GM19463 (cell line): ENCODE data around the gene NAA15.
"Not testable (repeated sequence)": the region's sequence is repeated elsewhere in the genome, so short reads cannot be mapped to it uniquely, and the experiment has no call there.

Source experiments
- ATAC-seq: cut with Tn5 transposase; IDR thresholded peaks from one replicate; pipeline ENCODE4 v1.9.1; 2021; ENCODE audit warnings: mild to moderate bottlenecking, moderate library complexity; ENCODE audit not compliant: unreplicated experiment

NAA15 gene

DNA sequence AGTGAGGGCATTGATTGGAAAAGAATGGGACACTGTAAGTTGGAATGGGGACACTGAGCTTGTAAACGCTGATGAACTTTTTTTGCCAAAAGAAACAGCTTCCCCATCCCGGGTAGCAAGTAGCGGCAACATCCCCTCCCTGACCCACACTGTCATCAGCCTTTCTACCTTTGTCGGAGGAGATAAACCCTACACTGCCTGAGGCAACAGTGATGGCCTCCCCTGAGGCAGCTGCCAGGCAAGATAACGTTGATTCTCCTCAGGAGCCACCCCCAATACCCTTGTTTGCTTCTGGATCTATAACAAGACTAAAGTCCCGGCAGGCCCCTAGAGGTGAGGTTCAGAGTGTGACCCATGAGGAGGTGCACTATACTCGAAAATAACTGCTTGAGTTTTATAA, 142.4 kb downstream of the NAA15 start:
- ATAC-seq = no peak

DNA sequence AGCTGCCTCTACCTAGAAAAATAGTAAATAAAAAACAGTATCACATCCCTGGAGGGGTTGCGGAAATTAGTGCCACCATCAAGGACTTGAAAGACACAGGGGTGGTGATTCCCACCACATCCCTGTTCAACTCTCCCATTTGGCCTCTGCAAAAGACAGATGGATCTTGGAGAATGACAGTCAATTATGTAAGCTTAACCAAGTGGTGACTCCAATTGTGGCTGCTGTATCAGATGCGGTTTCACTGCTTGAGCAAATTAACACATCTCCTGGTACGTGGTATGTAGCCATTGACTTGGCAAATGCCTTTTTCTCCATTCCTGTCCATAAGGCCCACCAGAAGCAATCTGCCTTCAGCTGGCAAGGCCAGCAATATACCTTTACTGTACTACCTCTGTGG, 143.6 kb downstream of the NAA15 start:
- not testable (repeated sequence) for ATAC-seq

DNA sequence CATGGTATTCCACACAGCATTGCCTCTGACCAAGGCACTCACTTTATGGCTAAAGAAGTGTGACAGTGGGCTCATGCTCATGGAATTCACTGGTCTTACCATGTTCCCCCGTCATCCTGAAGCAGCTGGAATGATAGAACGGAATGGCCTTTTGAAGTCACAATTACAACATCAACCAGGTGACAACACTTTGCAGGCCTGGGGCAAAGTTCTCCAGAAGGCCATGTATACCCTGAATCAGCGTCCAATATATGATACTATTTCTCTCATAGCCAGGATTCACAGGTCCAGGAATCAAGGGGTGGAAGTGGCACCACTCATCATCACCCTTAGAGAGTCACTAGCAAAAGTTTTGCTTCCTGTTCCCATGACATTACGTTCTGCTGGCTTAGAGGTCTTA, 145.8 kb downstream of the NAA15 start:
- ATAC-seq = not testable (repeated sequence)

DNA sequence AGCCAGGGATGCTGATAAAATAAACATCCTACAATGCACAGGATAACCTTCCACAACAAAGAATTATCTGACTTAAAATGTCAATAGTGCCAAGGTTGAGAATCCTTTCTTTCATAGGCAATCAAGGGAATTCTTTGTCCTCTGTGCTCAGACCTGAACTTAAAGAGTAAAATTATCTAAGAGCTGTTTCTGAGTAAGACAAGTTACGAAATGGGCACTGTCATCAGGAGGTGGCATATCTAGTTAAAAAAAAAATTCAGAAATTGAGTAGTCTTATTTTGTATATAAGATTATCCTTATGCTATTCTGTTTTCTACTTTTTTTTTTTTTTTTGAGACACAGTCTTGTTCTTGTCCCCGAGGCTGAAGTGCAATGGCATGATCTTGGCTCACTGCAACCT, 149.3 kb downstream of the NAA15 start:
- ATAC-seq = no peak

DNA sequence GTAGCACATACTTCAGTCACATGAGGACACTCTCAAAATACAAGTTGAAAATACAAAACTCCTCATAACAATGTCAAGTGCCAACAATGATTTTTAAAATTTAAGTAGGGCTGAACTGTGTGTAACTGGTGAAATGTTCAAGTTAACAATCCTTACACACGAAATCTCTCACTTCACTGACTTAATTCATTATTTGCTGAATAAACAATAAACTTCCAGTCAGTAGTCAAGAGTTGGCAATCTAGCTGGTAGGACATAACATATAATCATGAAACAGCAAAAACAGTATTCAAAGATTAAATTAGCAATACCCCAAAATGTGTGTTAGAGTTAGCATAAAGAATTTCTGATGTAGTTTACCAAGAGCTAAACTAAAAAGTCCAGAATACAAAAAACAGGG, 150.7 kb downstream of the NAA15 start:
- ATAC-seq = no peak

GRCh38 chr4:139453041-139453370, 151.7 kb downstream of the NAA15 start:
- ATAC-seq = peak; percentile 36

GRCh38 chr4:139453371-139454110, 152.2 kb downstream of the NAA15 start:
- ATAC-seq = peak; percentile 86

- ATAC-seq = no peak
Measured at GRCh38 chr4:139454111-139455045, 153.1 kb downstream of the NAA15 start, which contains the start of gene RAB33B. TSS of gene RAB33B (plus strand) at chr4:139454121. CDS start at chr4:139454196, 75 bp downstream.

DNA sequence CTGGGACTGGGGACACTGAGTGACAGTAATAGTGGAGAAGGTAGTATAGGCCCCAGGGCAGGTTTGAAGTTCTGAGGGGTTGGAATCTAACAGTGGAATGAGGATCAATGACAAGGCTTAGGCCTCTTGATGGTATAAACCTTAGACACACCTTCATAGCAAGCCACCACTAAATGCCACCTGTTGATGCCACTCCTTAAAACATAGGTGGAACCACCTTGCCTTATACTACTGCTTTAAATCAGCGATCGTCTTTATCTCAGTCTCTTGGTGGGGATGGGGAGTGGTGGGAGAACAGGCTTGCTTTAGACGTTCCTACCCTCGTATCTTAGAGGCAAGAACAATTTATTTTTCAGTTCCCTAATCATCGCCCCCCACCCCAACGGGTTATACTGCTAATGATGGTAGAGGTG, 153.8 kb downstream of the NAA15 start:
- ATAC-seq = no peak

DNA sequence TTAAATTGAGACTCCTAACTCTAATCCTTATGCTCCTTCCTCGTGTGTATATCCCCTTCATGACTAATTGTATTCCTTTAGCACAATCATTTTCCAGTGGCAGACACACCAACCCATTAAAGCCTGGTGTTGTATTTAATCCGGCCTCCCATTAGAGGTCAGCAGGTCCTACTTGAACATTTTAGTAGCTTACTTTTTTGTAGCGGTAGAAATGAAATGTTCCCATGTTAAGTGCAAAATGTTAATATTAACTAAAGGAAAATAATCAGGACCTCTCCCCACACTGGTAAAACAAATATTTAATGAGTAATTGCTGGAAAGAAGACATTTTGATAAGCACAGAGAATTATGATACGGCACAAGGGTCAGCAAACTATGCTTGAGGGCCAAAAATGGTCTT, 156.0 kb downstream of the NAA15 start:
- no peak for ATAC-seq

- ATAC-seq = no peak
Measured at GRCh38 chr4:139458543-139458942, 157.2 kb downstream of the NAA15 start.

- no peak for ATAC-seq
Measured at GRCh38 chr4:139458999-139459398, 157.7 kb downstream of the NAA15 start.

GRCh38 chr4:139460565-139460964, 159.3 kb downstream of the NAA15 start:
- ATAC-seq = no peak

- ATAC-seq = no peak
Measured at GRCh38 chr4:139461022-139461628, 159.8 kb downstream of the NAA15 start.

DNA sequence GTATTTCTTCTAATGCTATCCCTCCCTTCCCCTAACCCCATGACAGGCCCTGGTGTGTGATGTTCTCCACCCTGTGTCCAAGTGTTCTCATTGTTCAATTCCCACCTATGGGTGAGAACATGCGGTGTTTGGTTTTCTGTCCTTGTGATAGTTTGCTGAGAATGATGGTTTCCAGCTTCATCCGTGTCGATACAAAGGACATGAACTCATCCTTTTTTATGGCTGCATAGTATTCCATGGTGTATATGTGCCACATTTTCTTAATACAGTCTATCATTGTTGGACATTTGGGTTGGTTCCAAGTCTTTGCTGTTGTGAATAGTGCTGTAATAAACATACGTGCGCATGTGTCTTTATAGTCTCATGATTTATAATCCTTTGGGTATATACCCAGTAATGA, 163.2 kb downstream of the NAA15 start:
- ATAC-seq = not testable (repeated sequence)

DNA sequence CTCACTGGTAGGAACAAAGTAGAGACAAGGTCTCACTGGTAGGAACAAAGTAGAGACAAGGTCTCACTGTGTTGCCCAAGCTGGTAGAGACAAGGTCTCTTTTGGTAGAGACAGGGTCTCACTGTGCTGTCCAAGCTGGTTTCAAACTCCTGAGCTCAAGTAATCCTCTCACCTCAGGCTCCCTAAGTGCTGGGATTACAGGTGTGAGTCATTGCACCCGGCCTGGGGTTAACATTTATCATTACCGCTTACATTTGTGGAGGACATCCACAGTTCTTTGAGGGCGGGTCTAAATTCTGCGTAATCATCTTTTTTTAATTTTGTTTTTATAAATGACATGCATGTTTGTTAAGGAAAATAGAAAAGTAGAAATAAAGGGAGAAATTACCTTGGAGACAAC, 164.6 kb downstream of the NAA15 start:
- no peak for ATAC-seq

GRCh38 chr4:139468756-139469155, 167.5 kb downstream of the NAA15 start:
- not testable (repeated sequence) for ATAC-seq

DNA sequence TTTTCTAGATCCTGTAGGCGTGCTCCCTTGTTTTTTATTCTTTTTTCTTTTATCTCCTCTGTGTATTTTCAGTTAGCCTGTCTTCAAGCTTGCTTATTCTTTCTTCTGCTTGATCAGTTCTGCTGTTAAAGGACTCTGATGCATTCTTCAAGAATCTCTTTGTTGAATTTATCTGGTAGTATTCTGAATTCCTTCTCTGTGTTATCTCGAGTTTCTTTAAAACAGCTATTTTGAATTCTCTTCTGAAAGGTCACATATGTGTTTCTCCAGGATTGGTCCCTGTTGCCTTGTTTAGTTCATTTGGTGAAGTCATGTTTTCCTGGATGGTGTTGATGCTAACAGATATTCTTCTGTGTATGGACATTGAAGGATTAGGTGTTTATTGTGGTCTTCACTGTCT, 167.9 kb downstream of the NAA15 start:
- no peak for ATAC-seq
